Upper lobe of right lung (tissue), 1 donor: ENCODE results near the gene RFPL1. TPM values are rescaled to one million over a fixed set of nuclear protein-coding genes. Genes with fewer than 3 reads are reported as not detected.

Source experiments
- ATAC-seq: fragments of 200-7000 bp; cut with Tn5 transposase; one replicate; pipeline ENCODE4 v1.9.1; 2020; ENCODE audit warnings: mild to moderate bottlenecking, moderate library complexity
- DNase-seq: peaks from one replicate; pipeline ENCODE4 v3.0.0-alpha.2; 2020
- H3K27ac ChIP-seq: fragments of 200-600 bp; one replicate; pipeline ENCODE4 v1.8.0; 2022
- H3K27me3 ChIP-seq: fragments of 200-600 bp; one replicate; pipeline ENCODE4 v1.8.0; 2022; ENCODE audit warnings: mild to moderate bottlenecking
- H3K36me3 ChIP-seq: fragments of 200-600 bp; one replicate; pipeline ENCODE4 v1.8.0; 2022
- H3K4me1 ChIP-seq: fragments of 200-600 bp; one replicate; pipeline ENCODE4 v1.8.0; 2022
- H3K4me3 ChIP-seq: fragments of 200-600 bp; one replicate; pipeline ENCODE4 v1.8.0; 2022; ENCODE audit warnings: mild to moderate bottlenecking
- H3K9me3 ChIP-seq: fragments of 200-600 bp; one replicate; pipeline ENCODE4 v1.8.0; 2022
- CTCF ChIP-seq: fragments of 200-600 bp; IDR thresholded peaks from one replicate; pipeline ENCODE4 v1.8.0; 2022; ENCODE audit warnings: antibody characterized with exemption
- intact Hi-C: fragments of 100-400 bp; cut with DNase I; formaldehyde crosslinking; loops from one replicate; pipeline ENCODE4 v1.11.0; 2022
- total RNA-seq: library from RNA; stranded (reverse); fragmentation: NEBNext Ultra II Directional; extraction: Animal tissue kit (Norgen Biotek cat#: 25700); gene quantifications from one replicate; pipeline ENCODE4 v1.2.1, GENCODE V29; 2021
- donor health status: DM: no; HTN: yes; CAD: no; lungs with severe emphysema.

The RFPL1 gene
- total RNA-seq, 1 donor from 2014 or later = not detected

GRCh38 chr22:29457730-29458129 is 19.3 kb downstream of the RFPL1 start:
- peak; percentile 56 for ATAC-seq
- H3K36me3 ChIP-seq = no peaks in the 10 kb centered on the region
- H3K4me1 ChIP-seq = no peaks in the 10 kb centered on the region
- TF ChIP-seq CTCF = no peak
- H3K27me3 ChIP-seq = no peaks in the 10 kb centered on the region
- no peaks in the 10 kb centered on the region for H3K9me3 ChIP-seq
- intact Hi-C loops = no loop called here
- no peak overlapping the region for H3K4me3 ChIP-seq
- no peak overlapping the region for H3K27ac ChIP-seq
- no peak for DNase-seq

GRCh38 chr22:29458551-29458950 is 20.2 kb downstream of the RFPL1 start:
- ATAC-seq (no peak), DNase-seq (no peak)
- intact Hi-C loops = no loop called here

GRCh38 chr22:29459773-29460172 is 21.4 kb downstream of the RFPL1 start:
- no peaks in the 10 kb centered on the region for H3K4me1 ChIP-seq
- no peaks in the 10 kb centered on the region for H3K27me3 ChIP-seq
- TF ChIP-seq CTCF = no peak
- H3K36me3 ChIP-seq = no peaks in the 10 kb centered on the region
- H3K27ac ChIP-seq = no peak overlapping the region
- ATAC-seq (no peak), DNase-seq (no peak)
- H3K9me3 ChIP-seq = no peaks in the 10 kb centered on the region
- intact Hi-C loops = no loop called here
- H3K4me3 ChIP-seq = no peak overlapping the region

More at GRCh38 chr22:29458551-29458950, 20.2 kb downstream of the RFPL1 start:
- TF ChIP-seq CTCF = no peak
- no peaks in the 10 kb centered on the region for H3K27me3 ChIP-seq
- H3K4me1 ChIP-seq = no peaks in the 10 kb centered on the region
- no peak overlapping the region for H3K27ac ChIP-seq
- H3K36me3 ChIP-seq = no peaks in the 10 kb centered on the region
- no peak overlapping the region for H3K4me3 ChIP-seq
- H3K9me3 ChIP-seq = no peaks in the 10 kb centered on the region

- no peaks in the 10 kb centered on the region for H3K27me3 ChIP-seq
- H3K4me1 ChIP-seq = no peaks in the 10 kb centered on the region
- H3K4me3 ChIP-seq = no peak overlapping the region
- H3K9me3 ChIP-seq = no peaks in the 10 kb centered on the region
- no peaks in the 10 kb centered on the region for H3K36me3 ChIP-seq
- no peak for DNase-seq
- no peak overlapping the region for H3K27ac ChIP-seq
- TF ChIP-seq CTCF = no peak
- intact Hi-C loops = no loop called here
- no peak for ATAC-seq
Measured at GRCh38 chr22:29461263-29461662, 22.9 kb downstream of the RFPL1 start.

GRCh38 chr22:29463629-29464028 is 25.2 kb downstream of the RFPL1 start:
- Histone ChIP-seq H3K27me3 (no peaks in the 10 kb centered on the region), H3K27ac (no peak overlapping the region), H3K4me3 (no peak overlapping the region), H3K36me3 (no peaks in the 10 kb centered on the region), H3K4me1 (no peaks in the 10 kb centered on the region), H3K9me3 (no peaks in the 10 kb centered on the region)
- DNase-seq (no peak), ATAC-seq (no peak)
- intact Hi-C loops = no loop called here
- TF ChIP-seq CTCF = no peak

- no peak for TF ChIP-seq CTCF
- intact Hi-C loops = no loop called here
- no peaks in the 10 kb centered on the region for H3K36me3 ChIP-seq
Measured at GRCh38 chr22:29464581-29464980, 26.2 kb downstream of the RFPL1 start.

More at GRCh38 chr22:29464581-29464980, 26.2 kb downstream of the RFPL1 start:
- ATAC-seq (no peak), DNase-seq (no peak)
- H3K4me3 ChIP-seq = no peak overlapping the region
- H3K27me3 ChIP-seq = no peaks in the 10 kb centered on the region
- no peaks in the 10 kb centered on the region for H3K4me1 ChIP-seq
- H3K9me3 ChIP-seq = no peaks in the 10 kb centered on the region
- H3K27ac ChIP-seq = no peak overlapping the region
